Esophagus (tissue), 2 donors: ENCODE results near the gene FKBP1C. TPM values are rescaled to one million over a fixed set of nuclear protein-coding genes. Genes with fewer than 3 reads are reported as not detected.

Experiments
- H3K27ac ChIP-seq, 2 donors: one replicate each; pipeline ENCODE4 v1.5.1; 2013; ENCODE audit warnings: low read depth in 2 of 2, mild to moderate bottlenecking in 2 of 2, inconsistent platforms in 1 of 2, low read length in 1 of 2, moderate library complexity in 1 of 2
- H3K27me3 ChIP-seq, 2 donors: one replicate each; pipeline ENCODE4 v1.6.1; 2013; ENCODE audit warnings: low read length in 2 of 2, control low read depth in 1 of 2, mild to moderate bottlenecking in 1 of 2; ENCODE audit not compliant: insufficient read depth in 2 of 2, control insufficient read depth in 1 of 2
- H3K36me3 ChIP-seq, 2 donors: one replicate each; pipeline ENCODE4 v1.6.1; 2013; ENCODE audit warnings: low read length in 1 of 2; ENCODE audit not compliant: control insufficient read depth in 2 of 2, insufficient read depth in 2 of 2
- H3K4me1 ChIP-seq, 2 donors: one replicate each; pipeline ENCODE4 v1.6.1; 2013; ENCODE audit warnings: low read length in 1 of 2; ENCODE audit not compliant: control insufficient read depth in 2 of 2, insufficient read depth in 2 of 2
- H3K4me3 ChIP-seq, 2 donors: one replicate each; pipeline ENCODE4 v1.5.1; 2013; ENCODE audit warnings: low read length in 2 of 2, mild to moderate bottlenecking in 2 of 2, low read depth in 1 of 2, moderate library complexity in 1 of 2
- H3K9me3 ChIP-seq, 2 donors: one replicate each; pipeline ENCODE4 v1.6.1; 2013; ENCODE audit warnings: mild to moderate bottlenecking in 2 of 2, low read depth in 1 of 2, low read length in 1 of 2, moderate library complexity in 1 of 2; ENCODE audit not compliant: control insufficient read depth in 2 of 2, insufficient read depth in 1 of 2
- WGBS, 2 donors: extraction: QIAGEN DNeasy Blood & Tissue Kit; methylation state at CpG; one replicate each; pipeline ENCODE4 v1.1.7; 2013; 5-methylcytosine and 5-hydroxymethylcytosine counted together
- polyA plus RNA-seq, 2 donors: library from polyadenylated mRNA; stranded (reverse); fragments of 200-250 nt; gene quantifications; one replicate each; pipeline ENCODE4 v1.2.3, GENCODE V29; 2013
- donor health status: healthy with polysubstance abuse.
- donor health status: Bipolar disorder and iron deficiency.

Gene FKBP1C
- polyA plus RNA-seq, 2 donors, result 0.04 to 1.5 TPM

DNA sequence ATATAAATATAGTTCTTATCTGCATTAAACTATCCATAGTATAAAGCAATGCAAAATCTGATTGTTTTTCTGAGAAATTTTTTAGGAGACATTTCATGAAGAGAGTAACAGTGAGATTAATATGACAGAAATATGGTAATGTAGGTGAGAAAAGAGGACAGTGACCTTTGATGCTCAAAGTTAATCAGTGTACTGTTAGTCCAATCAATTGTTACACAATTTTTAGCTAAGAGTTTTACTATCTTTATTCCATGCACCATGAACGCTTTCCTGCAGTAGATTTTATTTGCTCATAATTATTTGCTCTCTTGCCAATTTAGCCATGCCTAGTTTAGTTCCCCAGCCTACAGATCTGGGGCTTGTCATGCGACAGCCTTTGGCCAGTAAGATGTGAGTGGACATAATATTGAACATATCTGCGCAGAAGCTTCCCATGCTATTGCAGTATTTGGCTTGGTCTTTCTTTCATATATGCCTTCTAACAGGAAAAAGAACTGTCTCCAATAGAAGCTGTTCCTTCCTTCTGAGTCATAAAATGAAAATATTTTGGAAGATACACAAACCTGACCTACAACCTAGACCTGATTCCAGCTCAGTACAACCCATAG is 38.7 kb downstream of the FKBP1C start:
- no peak overlapping the region for H3K27ac ChIP-seq
- H3K9me3 ChIP-seq, result no peaks in the 10 kb centered on the region
- no peaks in the 10 kb centered on the region for H3K36me3 ChIP-seq
- WGBS, 2 donors, result 82 to 88% methylated on average over 3 of the region's 3 CpGs
- no peaks in the 10 kb centered on the region for H3K27me3 ChIP-seq
- H3K4me1 ChIP-seq, result no peaks in the 10 kb centered on the region
- H3K4me3 ChIP-seq, result no peak overlapping the region

DNA sequence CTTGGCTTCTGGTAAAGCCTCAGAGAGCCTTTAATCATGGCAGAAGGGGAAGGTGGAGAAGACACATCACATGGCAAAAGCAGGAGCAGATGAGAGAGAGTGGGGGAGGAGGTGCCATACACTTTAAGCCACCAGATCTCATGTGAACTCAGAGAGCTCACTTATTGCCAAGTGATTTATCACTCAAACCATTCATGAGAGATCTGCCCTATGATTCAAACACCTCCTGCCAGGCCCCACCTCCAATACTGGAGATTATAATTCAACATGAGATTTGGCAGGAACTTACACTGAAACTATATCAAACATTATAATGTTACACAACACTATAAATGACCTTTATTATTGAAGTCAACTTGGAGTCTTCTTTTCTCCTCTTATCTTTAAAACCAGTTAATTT is 47.9 kb downstream of the FKBP1C start:
- no peak overlapping the region for H3K27ac ChIP-seq
- no peak overlapping the region for H3K4me3 ChIP-seq
- H3K36me3 ChIP-seq, result no peaks in the 10 kb centered on the region
- no peaks in the 10 kb centered on the region for H3K9me3 ChIP-seq
- no peaks in the 10 kb centered on the region for H3K4me1 ChIP-seq
- H3K27me3 ChIP-seq, result no peaks in the 10 kb centered on the region

DNA sequence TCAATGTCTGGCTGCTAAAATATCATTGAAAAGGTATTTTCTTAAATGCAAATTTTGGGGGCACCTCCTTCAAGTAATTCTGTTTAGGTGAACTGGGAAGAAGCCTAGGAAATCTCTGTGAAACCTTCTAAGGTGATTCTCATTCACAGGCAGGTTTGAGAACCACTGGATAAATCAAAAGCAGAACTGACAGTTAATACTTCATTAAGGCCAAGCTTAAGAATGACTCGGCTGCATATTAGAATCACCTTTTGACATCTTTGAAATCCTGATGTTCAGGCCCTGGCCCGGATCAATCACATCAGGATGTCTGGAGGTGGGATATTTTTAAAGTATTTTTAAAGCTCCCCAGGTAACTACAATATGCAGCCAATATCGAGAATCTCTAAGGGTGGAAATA is 50.6 kb downstream of the FKBP1C start:
- Histone ChIP-seq H3K36me3 (no peaks in the 10 kb centered on the region), H3K27ac (no peak overlapping the region), H3K4me1 (no peaks in the 10 kb centered on the region), H3K9me3 (no peaks in the 10 kb centered on the region), H3K27me3 (no peaks in the 10 kb centered on the region), H3K4me3 (no peak overlapping the region)
- WGBS, 2 donors, result 67 to 77% methylated on average over 3 of the region's 3 CpGs

Other genes starting within 250 kb of the FKBP1C start
- not detected for gene LGSN, start 108.5 kb downstream of the FKBP1C start, polyA plus RNA-seq